HG03039 (cell line): ENCODE results near the gene WFDC8.
"Not testable (repeated sequence)": the region's sequence is repeated elsewhere in the genome, so short reads cannot be mapped to it uniquely, and the experiment has no call there.

Source experiments
- ATAC-seq: cut with Tn5 transposase; IDR thresholded peaks from one replicate; pipeline ENCODE4 v1.9.1; 2021; ENCODE audit warnings: mild to moderate bottlenecking, moderate library complexity; ENCODE audit not compliant: unreplicated experiment

Gene WFDC8

GRCh38 chr20:45579184-45579583 is at the start of gene WFDC8:
WFDC8 (minus strand) TSS chr20:45579284; CDS start chr20:45579247, 37 bp downstream.
- ATAC-seq = no peak

- no peak for ATAC-seq
Measured at GRCh38 chr20:45626540-45626939, 47.5 kb upstream of the WFDC8 start.

- no peak for ATAC-seq
Measured at GRCh38 chr20:45621593-45621992, 42.5 kb upstream of the WFDC8 start.

- ATAC-seq = no peak
Measured at GRCh38 chr20:45617591-45617990, 38.5 kb upstream of the WFDC8 start.

GRCh38 chr20:45612314-45612713 is 33.2 kb upstream of the WFDC8 start:
- ATAC-seq = no peak

- no peak for ATAC-seq
Measured at GRCh38 chr20:45611054-45611453, 32.0 kb upstream of the WFDC8 start.

GRCh38 chr20:45607810-45608209 is 28.7 kb upstream of the WFDC8 start:
- ATAC-seq = no peak

GRCh38 chr20:45595235-45595634 is 16.2 kb upstream of the WFDC8 start:
- no peak for ATAC-seq

GRCh38 chr20:45593498-45593897 is 14.4 kb upstream of the WFDC8 start:
- ATAC-seq = no peak

- no peak for ATAC-seq
Measured at GRCh38 chr20:45592574-45593189, 13.6 kb upstream of the WFDC8 start.

- ATAC-seq = no peak
Measured at GRCh38 chr20:45589725-45590124, 10.6 kb upstream of the WFDC8 start.

- ATAC-seq = no peak
Measured at GRCh38 chr20:45588800-45589199, 9.7 kb upstream of the WFDC8 start.

GRCh38 chr20:45585986-45586385 is 6.9 kb upstream of the WFDC8 start:
- not testable (repeated sequence) for ATAC-seq

- ATAC-seq = not testable (repeated sequence)
Measured at GRCh38 chr20:45584294-45584693, 5.2 kb upstream of the WFDC8 start.

GRCh38 chr20:45583502-45583901 is 4.4 kb upstream of the WFDC8 start:
- no peak for ATAC-seq

GRCh38 chr20:45581702-45582101 is 2.6 kb upstream of the WFDC8 start:
- ATAC-seq = no peak

- ATAC-seq = no peak
Measured at GRCh38 chr20:45578231-45578630, 853 bp downstream of the WFDC8 start.

GRCh38 chr20:45576995-45577394 is 2.1 kb downstream of the WFDC8 start:
- no peak for ATAC-seq

- ATAC-seq = no peak
Measured at GRCh38 chr20:45575931-45576330, 3.2 kb downstream of the WFDC8 start.

GRCh38 chr20:45569650-45570049 is 9.4 kb downstream of the WFDC8 start:
- not testable (repeated sequence) for ATAC-seq

- ATAC-seq = no peak
Measured at GRCh38 chr20:45564760-45565276, 14.3 kb downstream of the WFDC8 start.

- no peak for ATAC-seq
Measured at GRCh38 chr20:45555198-45555597, 23.9 kb downstream of the WFDC8 start.

- ATAC-seq = no peak
Measured at GRCh38 chr20:45552456-45552855, 26.6 kb downstream of the WFDC8 start.
